OCI-LY3 (cell line): ENCODE data around the gene CLDN5.

Experiments
- EZH2phosphoT487 ChIP-seq: fragments of 200-600 bp; shearing (Covaris generic); IDR thresholded peaks from 2 replicates; pipeline ENCODE4 v1.6.1; 2018; ENCODE audit warnings: antibody characterized with exemption, mixed run types, low read depth
- TF ChIP-seq, protein P1 (sequence below): fragments of 200-600, 300-600 bp; sonication (generic); IDR thresholded peaks from 2 replicates; pipeline ENCODE4 v1.5.1; 2014; ENCODE audit warnings: antibody characterized with exemption, low read length, low read depth

DNA sequence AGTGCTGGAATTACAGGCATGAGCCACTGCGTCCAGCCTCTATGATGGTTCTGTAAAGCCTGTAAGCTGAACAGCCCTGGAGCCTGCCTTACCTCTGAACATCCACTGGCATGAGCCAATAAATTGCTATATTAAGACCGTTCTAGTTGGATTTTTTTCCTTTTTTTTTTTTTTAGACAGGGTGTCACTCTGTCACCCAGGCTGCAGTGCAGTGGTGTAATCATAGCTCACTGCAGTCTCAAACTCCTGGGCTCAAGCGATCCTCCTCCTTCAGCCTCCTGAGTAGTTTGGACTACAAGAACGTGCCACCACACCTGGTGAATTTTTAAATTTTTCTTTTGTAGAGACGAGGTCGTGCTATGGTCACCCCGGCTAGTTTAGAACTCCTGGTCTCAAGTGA, 26.2 kb upstream of the CLDN5 start:
- TF ChIP-seq, protein P1, sequence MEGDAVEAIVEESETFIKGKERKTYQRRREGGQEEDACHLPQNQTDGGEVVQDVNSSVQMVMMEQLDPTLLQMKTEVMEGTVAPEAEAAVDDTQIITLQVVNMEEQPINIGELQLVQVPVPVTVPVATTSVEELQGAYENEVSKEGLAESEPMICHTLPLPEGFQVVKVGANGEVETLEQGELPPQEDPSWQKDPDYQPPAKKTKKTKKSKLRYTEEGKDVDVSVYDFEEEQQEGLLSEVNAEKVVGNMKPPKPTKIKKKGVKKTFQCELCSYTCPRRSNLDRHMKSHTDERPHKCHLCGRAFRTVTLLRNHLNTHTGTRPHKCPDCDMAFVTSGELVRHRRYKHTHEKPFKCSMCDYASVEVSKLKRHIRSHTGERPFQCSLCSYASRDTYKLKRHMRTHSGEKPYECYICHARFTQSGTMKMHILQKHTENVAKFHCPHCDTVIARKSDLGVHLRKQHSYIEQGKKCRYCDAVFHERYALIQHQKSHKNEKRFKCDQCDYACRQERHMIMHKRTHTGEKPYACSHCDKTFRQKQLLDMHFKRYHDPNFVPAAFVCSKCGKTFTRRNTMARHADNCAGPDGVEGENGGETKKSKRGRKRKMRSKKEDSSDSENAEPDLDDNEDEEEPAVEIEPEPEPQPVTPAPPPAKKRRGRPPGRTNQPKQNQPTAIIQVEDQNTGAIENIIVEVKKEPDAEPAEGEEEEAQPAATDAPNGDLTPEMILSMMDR: no peak
- no peak for TF ChIP-seq EZH2phosphoT487
